Stimulated activated naive CD4-positive, alpha-beta T cell (primary cell): ENCODE data around the gene AGAP3.

Experiments
- DNase-seq, 6 experiments: peaks; one replicate each; lab custom pipeline; 2025; lab: John Stamatoyannopoulos, UW

AGAP3 gene

GRCh38 chr7:151088019-151088855, 2.0 kb downstream of the AGAP3 start:
- peak in 1 of 6 experiments; percentile 42 for DNase-seq

DNA sequence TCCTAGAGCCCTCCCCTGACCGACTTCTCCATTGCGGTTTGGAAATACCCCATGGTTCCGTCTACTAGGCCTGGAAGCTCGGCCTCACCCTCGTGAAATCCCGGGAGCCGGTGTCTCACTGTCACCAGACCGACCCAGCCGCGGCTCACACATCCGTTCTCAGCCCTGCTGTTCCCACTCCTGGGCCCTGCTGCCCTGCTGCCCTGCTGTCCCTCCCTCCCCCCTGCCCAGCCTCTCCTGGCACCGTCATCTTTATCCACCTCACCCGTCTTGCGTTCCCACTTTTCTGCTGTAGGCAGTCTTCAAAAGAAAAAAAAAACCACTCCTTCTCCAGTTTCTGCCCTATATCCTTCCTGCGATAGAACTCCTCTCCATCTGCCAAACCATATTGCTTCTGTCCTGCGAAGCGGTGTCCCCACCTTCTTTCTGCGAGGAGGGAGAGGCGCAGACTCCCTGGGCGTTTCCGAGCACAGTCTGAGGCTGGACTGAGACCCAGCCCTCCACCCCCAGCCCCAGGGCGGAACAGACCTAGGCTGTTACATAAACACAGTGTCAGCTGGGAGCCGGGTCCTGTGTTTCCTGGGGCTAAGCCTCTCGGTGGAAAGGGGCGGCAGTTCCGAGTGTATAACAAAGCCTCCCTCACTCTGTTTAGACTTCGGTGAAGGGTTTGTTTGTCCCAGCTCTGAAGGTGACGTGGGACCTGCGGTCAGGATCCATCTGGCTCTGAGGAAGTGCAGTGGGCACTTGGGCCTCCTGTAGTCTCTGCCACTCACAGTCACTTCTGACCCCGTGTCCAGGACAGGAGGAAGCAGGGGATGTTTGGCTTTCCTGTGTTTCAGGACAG, 2.8 kb downstream of the AGAP3 start:
- DNase-seq: peak in 2 of 6 experiments; percentile 10 to 42

DNA sequence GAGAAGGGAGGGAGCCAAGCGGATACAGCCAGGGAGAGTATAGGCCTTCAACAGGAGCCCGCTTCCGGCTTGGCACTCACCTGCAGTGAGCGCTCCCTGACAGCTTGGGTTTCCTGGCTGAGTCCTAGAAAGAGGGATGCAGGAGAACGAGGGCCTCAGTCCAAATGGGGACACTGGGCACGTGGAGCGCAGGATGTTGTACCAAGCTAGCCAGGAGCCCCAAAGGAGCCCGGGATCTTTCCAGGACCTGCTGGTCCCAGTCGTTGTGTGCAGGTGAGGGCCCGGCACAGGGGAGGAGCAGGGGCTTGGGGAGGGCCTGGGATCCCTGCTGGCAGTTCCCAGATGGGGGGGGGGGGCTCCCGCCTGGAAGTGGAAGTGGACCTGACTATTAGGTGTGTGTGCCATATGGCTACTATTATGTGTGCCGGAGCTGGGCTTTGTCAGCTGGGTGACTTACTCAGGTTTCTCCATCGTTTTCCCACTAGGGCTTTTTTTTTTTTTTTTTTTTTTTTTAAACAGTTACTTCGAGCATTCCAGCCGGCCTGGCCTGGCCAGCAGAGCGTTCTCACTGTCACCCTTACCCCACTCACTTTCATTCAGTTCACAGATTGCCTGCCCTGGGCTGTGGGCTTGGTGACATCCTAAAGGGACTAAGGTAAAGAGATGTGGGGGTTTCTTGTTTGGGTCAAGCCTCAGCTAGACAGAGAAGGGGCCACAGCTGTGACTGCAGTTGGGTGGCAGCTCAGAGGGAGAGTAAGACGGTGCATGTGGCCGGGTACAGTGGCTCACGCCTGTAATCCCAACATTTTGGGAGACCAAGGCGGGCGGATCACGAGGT, 3.8 kb downstream of the AGAP3 start:
- no peak for DNase-seq

- DNase-seq: no peak
Measured at GRCh38 chr7:151091003-151091402, 4.7 kb downstream of the AGAP3 start.

GRCh38 chr7:151091431-151091830, 5.2 kb downstream of the AGAP3 start:
- no peak for DNase-seq

- DNase-seq: no peak
Measured at GRCh38 chr7:151091988-151092387, 5.7 kb downstream of the AGAP3 start.

DNA sequence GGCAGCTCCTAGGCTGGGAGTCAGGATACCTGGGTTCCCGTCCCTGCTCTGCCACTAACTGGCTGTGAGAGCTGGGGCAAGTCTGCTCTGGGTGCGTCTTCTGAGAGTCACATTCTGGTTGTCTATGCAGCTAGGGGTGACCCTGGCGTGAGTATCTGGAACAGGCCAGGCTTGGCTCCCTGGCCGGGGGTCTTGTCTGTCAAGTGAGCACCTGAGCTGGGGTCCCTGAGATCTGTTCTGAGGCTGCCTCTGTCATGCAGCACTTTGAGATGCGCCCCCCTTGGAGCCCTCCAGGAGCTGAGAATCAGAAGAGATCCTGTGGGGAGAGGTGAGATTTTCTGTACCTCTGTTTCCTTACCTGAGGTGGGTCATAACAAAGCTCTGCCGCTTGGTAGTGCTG, 7.5 kb downstream of the AGAP3 start:
- DNase-seq: no peak

- DNase-seq: no peak
Measured at GRCh38 chr7:151094675-151095074, 8.4 kb downstream of the AGAP3 start.

- no peak for DNase-seq
Measured at GRCh38 chr7:151095123-151095797, 9.0 kb downstream of the AGAP3 start.

GRCh38 chr7:151095828-151096475, 9.7 kb downstream of the AGAP3 start:
- no peak for DNase-seq

DNA sequence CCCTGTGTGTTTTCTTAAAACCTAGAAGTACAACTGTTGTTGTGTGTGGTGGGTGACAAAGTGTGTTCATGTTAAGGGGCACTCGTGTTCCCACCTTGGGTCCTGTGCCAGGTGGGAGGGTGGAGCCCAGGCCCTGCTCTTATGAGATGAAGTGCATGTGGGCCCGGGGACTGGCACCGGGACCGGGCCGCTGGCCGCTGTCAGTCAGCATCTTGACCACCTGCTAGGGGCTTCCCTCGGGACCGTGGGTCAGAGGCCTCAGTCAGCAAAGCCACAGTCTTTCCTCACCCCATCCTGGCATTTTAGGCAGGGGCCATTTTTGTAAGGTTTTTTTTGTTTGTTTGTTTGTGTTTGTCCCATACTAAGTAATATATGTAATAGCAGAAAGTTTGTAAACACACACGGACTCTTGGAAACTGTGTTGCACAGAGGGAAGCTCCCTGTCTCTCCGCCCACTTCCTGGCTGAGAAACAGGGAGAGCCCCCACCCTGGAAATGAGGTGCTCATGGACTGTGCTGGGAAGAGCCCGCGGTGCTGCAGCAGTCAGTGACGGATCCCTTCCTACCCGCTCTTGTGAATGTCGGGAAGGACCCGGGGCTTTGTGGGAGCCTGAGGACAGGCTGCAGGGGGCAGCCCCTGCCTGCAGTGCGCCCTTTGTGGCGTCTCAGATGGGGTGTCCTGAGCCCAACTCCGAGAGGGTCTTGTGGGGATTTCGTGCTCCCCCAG, 13.4 kb downstream of the AGAP3 start:
- no peak for DNase-seq

- DNase-seq: no peak
Measured at GRCh38 chr7:151100921-151101320, 14.6 kb downstream of the AGAP3 start.

DNA sequence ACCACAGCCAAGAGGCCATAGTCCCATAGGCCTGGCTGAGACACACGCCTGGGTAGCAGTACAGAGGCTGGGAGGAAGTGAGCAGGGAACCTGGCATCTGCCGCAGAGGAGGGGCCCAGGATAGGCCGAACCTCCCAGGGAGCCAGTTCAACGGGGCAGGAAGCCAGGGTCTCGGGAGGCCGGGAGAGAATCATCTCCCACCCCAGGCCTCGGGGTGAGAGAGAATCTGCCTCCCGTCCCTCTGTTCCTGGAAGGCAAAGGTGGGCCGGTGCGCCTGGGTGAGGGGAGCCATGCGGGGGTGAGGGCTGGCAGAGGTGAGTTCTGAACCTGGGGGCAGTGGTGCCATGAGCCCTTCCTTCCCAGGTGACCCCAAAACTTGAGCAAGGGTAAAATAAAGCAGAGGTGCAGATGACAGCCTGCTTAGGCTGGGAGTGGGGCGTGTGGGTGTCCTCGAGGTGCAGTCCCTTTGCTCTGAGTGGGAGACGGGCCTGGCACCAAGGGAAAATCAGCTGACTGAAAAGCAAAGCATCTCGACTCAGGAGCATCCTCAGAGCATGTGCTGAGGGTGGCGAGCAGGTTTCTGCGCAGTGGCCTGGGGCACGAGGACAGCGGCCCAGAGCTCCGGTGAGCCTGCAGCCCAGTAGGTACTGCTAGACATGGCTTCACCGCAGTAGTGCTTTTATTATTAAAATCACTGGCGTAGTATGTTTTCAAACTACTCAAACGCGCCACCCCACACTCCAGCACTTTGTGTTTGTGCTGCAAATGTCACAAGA, 15.5 kb downstream of the AGAP3 start:
- DNase-seq: no peak

DNA sequence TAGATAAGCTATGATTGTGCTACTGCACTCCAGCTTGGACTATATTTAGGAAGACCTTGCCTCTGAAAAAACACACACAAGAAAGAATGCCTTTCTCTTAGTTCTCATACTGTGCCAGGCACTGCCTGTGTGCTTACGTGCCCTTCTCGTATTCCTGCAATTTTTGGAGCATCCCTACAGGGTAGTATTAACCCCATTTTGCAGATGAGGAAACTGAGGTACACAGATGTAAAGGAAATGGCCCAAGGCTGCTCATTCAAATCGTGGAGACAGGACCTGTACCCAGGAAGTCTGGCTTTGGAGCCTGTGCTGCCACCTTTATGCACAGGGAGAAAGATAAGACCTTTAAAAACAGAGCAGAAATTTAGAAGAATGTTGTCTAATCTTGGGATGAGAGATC, 16.7 kb downstream of the AGAP3 start:
- no peak for DNase-seq

DNA sequence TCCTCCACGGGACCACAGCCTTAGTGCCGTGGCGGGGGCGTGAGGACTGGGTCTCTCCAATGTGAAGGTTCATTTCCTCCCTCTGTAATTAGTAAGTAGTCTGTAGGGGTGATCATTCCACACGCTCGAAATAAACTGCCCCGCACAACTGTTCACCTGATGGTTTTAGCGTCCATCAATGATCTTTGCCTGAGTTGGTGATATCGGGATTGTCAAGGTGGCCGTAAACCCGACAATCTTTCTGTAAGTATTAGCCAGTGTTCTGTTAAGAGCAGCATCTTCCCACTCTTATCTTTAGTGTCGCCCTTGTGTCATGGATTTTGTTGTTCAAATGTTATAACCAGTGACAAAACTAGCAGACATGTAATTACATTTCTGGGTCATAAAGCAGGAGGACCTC, 17.7 kb downstream of the AGAP3 start:
- DNase-seq: no peak

DNA sequence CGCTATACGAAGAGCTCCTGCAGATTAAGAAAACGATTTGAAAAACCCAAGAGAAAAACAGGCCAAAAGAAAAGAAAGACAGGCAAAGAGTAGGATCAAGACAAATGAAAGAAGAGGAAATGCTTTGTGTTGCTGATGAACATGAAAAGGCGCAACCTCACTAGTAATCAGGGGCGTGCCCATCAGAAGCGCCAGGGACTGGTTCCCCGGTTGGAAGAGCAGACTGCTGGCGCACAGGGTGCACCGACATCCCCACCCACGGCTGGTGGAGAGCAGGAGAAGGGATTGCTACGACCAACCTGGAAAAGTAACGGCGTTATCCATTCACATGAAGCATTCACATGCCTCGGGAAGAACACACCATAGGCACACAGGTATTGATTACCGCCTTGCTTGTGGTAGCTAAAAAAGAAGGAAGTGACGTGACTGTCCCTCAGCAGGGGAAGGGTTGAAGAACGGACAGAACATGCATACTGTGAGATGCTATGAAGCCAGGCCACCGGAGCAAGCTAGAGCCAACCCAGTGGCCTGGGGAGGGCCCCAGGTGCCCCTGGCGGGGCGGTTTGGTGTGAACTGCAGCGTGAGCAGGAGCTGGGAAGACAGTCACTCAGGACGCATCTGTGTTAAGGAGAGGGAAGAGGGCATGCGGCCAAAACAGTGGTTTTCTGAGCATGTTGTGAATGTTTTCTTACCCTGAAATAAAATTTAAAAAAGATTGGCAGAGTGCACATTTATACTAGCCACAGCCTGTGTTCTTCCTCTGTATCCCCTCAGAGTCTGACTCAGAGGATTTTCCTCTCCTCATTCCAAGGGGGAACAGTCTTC, 18.3 kb downstream of the AGAP3 start:
- DNase-seq: no peak

DNA sequence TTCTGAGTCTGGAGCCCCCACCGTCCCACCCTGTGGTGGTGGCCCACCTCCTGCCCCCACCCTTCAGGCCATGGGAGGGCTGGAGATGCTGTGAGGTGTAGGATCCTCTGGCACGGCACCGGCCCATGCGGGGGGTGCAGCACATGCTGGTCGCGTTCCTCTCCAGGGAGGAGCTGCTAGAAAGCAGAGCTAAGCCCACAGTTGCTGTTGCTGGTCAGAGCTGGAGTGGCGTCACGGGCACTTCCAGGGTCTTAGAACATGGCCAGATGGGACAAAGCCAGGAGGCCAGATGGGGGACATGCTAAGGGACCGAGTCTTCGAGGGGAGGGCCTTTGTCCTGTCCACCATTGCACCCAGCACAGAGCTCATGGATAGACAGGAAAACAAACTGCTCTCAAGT, 21.6 kb downstream of the AGAP3 start:
- DNase-seq: no peak

DNA sequence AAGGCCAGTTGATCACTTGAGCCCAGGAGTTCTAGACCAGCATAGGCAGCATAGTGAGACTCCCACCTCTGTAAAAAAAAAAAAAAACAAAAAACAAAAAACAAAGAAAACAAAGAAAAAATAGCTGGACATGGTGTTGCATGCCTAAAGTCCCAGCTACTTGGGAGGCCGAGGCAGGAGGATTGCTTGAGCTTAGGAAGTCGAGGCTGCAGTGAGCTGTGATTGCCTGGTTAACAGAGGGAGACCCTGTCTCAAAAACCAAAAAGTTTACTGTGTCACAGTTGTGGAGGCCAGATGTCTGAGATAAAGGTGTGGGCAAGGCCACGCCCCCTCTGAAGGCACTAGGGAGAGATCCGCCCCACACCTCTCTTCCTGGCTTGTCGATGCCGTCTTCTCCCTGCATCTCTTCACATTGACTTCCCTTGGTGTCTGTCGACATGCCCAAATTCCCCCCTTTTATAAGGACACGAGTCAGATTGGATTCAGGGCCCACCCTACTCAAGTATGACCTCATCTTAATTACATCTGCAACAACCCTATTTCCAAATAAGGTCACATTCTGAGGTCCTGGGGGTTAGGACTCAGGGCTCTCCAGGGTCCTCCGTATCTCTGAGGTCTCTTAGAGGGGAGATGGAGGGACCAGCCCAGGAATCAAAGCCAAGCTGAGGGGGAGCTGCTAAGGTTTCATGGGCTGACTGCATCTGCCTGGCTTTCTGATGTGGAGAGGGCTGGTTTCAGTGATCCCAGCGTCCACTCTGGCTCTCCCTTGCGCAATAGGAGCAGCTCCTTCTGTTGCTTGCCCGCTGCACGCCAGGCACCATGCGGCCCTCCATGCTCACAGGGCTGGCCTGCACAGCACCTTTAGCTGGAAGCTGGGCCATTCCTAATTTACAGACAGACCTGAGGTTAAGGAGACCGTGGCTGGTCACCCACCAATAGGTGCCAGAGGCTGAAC, 23.1 kb downstream of the AGAP3 start:
- no peak for DNase-seq
